Measurements from ENCODE around the gene CABLES2.
A peak's percentile ranks its signal among the peaks of the same experiment; 100 is the strongest.

CABLES2 gene

DNA sequence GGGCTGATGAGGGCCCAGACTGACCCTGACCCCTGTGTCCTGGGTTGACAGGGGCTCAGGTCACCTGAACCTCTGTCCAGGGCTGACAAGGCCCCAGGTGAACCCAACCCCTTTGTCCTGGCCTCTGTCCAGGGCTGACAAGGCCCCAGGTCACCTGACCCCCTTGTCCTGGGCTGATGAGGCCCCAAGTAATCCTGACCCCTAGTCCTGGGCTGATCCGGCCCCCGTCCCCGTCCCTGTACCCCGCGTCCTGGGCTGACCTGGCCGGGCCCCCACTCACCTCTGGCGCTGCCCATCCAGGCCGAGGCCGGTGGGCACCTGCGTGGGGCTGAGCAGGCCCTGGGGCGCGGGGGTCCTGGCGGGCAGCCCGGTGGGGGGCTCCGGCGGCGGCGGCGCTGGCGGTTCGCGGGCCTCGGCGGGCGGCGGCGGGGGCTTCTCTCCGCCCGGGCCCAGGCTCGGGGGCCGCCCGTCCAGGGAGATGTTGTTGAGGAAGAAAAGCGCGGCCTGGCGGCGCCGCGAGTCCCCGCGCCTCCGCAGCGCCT is 379 bp downstream of the CABLES2 start:
- H3K4me3 ChIP-seq (ENCODE audit: low read depth, low read length), result peak overlapping the region; percentile 81

GRCh38 chr20:62405981-62406513 is 1.0 kb downstream of the CABLES2 start:
- TF ChIP-seq CTCF (IDR thresholded peaks at IDR 0.05; ENCODE audit: control insufficient read depth, extremely low read depth, insufficient read depth), result no peak
- H3K4me3 ChIP-seq (ENCODE audit: low read depth, low read length), result peak overlapping the region; percentile 81
- no peak for DNase-seq (ENCODE audit: low read depth)

More for the DNA sequence above, 379 bp downstream of the CABLES2 start:
- no peak for DNase-seq (ENCODE audit: low read depth)
- TF ChIP-seq CTCF (IDR thresholded peaks at IDR 0.05; ENCODE audit: control insufficient read depth, extremely low read depth, insufficient read depth), result no peak

DNA sequence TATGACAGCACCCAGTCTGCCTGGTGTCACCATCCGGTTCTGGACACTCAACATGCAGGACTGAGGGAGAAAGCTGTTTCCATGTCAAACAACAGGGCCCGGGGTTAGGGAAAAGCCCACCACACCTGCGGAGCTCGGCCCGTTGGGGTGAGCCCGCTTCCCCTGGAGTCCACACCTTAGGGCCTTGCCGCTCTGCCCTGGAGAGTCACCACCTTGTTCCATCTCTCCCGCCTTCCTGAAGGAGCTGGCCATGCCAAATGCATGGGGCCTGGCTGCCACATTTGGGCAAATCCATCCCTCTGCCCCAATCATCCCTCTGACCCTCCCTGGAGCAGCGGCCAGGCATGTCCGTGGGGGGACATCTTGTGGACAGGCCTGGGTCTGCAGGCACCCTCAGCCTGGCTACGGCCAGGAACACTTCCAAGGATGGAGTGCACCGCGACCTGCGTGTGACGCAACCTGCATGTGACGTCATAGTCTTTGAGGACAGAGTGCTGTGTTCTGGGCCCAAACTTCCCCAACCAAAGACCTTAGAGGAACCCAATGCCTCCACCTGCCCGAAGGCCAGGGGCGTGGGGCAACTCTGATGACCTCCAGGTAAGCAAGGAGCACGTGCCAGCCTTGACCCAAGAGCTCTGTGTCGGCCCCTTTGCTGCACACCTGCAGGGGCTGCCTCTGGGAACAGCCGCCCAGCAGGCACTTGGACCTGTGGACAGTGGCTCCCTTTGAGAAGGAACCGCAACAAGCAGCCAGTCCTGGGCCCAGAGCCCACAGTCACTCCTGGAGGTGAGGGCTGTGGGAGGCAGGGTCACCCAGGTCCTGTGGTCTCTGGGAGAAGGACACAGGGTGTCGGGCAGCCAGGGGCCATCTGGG is 1.7 kb downstream of the CABLES2 start:
- H3K4me3 ChIP-seq (ENCODE audit: low read depth, low read length), result peak overlapping the region; percentile 81; the same call in 1 of the 2 replicates
- no peak for DNase-seq (ENCODE audit: low read depth)
- TF ChIP-seq CTCF (IDR thresholded peaks at IDR 0.05; ENCODE audit: control insufficient read depth, extremely low read depth, insufficient read depth), result peak; percentile 58

DNA sequence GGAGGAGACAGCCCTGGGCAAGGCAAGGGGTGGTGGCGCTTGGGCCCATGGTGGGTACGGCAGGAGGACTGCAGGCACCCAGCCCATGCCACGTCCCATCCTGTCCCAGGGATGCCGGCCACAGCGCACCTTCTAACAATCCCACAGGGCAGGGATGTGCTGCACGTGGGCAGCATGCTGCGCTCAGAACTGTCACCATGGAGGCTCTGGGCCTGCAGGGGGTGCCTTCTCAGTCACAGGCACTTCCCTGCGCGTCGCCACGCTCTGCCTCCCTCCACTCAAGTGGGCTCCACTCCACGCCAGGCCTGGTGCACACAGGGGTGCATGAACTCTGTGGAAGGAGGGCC is 2.4 kb downstream of the CABLES2 start:
- DNase-seq (ENCODE audit: low read depth), result no peak
- H3K4me3 ChIP-seq (ENCODE audit: low read depth, low read length), result no peak overlapping the region
- no peak for TF ChIP-seq CTCF (IDR thresholded peaks at IDR 0.05; ENCODE audit: control insufficient read depth, extremely low read depth, insufficient read depth)

DNA sequence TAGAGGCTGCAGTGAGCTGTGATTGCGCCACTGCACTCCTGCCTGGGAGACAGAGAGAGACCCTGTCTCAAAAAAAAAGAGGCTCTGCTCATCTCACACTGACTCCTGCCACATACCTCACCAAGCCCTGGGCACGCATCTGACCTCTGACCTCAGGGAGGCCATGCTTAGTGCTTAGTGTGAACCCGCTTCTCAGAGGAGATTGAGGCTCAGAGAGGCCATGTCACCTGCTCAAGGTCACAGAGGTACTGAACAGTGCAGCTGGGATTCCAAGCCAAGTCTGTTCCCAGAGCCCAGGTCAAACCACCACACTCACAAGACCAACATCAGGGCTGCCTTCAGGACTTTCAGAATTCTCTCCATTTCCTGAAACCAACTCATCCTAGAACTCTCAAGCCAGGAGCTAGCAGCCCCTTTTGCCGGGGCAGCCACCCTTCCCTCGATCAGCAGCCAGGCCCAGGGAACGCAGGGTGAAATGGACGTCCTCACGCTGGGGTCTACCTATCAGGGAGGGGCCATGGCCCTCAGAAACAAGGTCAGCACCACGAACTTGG is 2.9 kb downstream of the CABLES2 start:
- no peak for DNase-seq (ENCODE audit: low read depth)
- no peak for TF ChIP-seq CTCF (IDR thresholded peaks at IDR 0.05; ENCODE audit: control insufficient read depth, extremely low read depth, insufficient read depth)
- no peak overlapping the region for H3K4me3 ChIP-seq (ENCODE audit: low read depth, low read length)

DNA sequence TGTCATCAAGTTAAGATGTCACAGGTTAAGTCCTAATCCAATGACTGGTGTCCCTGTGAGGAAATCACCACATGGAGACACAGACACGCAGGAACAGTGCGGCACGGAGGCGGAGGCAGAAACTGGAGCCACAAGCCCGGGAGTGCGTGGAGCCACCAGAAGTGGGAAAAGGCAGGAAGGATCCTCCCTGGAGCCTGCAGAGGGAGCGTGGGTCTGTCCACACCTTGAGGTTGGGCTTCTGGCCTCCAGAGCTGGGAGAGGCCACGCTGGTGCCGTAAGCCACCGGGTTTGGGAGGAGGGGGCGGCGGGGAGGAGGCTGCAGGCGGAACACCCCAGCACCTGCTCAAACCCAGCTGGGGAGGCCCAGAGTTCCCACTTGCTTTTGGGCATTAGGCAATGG is 3.8 kb downstream of the CABLES2 start:
- no peak for TF ChIP-seq CTCF (IDR thresholded peaks at IDR 0.05; ENCODE audit: control insufficient read depth, extremely low read depth, insufficient read depth)
- DNase-seq (ENCODE audit: low read depth), result no peak
- H3K4me3 ChIP-seq (ENCODE audit: low read depth, low read length), result no peak overlapping the region

Data from LNCaP clone FGC (cell line).